C1 segment of cervical spinal cord (tissue), 14 donors: ENCODE results near the gene TMEM163.
"Not testable (repeated sequence)": the region's sequence is repeated elsewhere in the genome, so short reads cannot be mapped to it uniquely, and the experiment has no call there.

Source experiments
- DNase-seq, 14 donors: peaks; one replicate each; lab custom pipeline; 2025; lab: John Stamatoyannopoulos, UW

The TMEM163 gene

DNA sequence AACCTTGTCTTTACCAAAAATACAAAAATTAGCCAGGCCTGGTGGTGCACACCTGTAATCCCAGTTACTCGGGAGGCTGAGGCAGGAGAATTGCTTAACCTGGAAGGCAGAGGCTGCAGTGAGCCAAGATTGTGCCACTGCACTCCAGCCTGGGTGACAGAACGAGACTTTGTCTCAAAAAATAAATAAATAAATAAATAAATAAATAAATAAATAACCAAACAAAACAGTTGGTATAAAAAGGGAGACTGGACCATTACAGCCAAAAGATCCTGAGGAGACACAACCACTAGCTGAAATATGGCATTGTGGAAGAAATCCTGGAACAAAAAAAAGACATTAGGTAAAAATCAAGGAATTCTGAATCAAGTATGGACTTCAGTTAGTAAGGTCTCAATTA lies 4.9 kb upstream of the TMEM163 start:
- DNase-seq: not testable (repeated sequence)

DNA sequence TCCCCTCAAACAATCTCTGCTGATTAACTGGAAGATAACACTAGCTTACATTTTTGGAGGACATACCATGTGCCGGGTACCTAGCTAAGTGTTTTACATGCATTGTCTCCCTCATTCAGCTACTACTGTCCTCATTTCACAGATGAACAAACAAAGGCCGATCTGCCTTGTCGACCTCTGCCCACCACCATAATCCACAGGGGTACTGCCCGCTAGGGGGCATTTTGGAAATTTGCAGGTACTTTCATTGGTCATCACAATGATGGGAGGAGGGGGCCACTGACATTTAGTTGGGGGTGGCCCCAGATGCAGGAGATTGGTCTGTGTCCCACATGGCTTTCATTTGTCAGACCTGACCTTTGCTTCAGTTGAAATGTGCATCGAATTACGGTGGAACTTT lies 3.9 kb upstream of the TMEM163 start:
- DNase-seq: no peak

DNA sequence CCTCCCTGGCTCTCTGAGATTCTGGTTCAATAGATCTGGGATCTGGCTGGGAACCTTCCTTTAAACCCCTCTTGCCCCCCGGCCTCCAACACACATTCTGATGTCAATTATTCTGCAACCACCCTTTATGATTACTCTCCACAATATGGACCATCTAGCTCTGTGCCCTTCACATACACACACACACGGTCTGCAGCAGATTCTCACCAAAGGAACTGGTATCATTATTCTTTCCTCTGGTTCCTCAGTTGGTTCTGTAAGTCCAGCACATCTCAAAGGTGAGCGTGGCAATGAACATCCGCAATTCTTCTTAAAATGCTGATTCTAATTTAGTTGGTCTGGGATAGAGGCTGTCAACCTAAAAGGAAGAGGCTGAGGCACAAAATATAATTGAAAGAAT lies 2.8 kb upstream of the TMEM163 start:
- DNase-seq: no peak

DNA sequence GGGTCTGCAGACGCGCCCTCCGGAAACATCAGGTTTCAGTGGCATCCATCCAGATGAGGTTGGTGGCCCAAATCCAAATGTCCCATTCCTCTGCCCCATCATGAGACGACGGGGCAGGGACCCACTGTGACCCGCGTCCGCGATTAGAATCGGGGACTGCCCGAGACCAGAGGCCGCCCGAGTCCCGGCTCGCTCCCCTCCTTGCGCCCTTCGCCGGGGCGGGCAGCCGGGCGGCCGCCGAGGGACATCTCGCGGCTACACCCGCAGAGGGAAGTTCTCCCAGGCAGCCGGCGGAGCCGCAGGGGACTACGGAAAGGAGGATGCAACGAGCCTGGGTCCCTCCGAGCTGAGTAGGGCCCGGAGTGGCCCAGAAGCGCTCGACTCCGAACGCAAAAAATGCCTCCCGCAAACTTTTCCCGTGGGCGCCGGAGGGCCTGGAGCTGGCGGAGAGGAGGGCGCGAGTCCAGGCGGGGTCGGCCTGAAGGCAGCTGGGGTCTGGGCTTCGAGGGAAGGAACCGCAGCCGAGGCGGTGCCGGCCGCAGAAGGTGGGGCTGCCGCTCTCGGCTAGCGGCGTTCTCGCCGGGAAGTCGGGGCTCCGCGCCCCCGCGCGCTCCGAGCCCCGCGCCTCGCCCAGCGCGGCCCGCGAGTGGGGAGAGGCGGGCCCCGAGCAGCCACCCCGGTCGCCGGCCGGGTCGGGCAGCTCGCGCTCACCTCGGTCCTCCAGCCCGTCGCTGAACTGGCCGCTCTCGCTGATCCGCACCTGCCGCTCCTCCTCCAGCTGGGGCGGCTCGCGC lies 580 bp downstream of the TMEM163 start:
- DNase-seq: peak in 4 of 14 donors; percentile 35 to 67 (median 49)

DNA sequence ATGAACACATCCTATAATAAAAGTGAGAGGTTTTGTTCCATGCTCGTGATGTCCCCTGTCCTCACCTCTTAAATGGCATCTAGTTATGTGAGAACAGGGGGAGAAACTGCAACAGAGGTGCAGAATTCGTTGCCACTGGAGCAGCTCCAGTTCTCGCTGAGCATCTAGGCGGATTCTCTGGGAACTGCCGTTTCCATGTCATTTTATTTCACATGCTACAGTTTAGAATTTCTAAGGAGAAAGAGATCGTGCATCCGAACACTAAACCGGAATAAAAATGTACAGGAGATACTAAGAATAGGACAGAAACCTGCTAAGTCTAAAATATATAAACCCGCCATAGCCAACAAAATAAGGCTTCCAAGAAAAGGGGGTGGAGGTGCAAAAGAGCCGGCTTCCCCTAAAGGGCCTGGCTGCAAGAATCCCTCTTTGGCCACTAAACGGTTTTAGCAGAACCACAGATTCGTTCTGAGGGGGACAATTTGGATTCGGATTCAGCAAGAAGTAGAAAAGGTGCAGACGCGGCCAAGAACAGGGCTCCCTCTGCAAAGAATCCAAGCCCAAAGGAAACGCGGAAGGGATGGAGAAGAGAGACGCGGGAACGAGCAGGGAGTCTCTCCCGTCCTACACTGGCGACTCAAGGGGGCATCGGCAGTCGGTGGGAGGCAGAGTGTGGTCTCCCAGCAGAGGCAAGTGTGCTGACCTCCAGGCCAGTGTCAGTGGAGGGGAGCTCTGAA lies 1.3 kb downstream of the TMEM163 start:
- DNase-seq: peak in 1 of 14 donors; percentile 67

DNA sequence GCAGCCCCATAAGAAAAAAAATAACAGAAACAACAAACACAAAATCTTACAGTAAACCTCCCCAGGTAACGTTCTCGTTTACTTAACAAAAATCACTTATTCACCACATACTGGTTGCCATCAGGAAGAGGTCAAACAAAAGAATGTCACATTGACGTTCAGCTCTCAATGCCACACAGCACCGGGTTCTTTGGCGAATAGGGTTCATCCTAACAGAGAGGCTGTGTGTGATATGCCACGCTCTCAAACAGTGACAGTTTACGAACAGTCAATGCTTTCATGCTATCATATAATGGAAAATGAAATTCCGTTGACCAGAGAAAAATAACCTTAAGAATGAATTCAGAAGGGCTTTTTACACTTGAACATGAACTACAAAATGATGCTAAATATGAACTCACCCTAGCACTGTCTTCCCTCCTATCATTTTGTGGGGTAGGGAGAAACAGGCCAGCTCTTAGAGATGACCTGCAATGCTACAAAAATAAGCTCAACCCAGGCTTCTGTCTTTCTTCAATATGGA lies 2.0 kb downstream of the TMEM163 start:
- DNase-seq: peak in 1 of 14 donors; percentile 52

DNA sequence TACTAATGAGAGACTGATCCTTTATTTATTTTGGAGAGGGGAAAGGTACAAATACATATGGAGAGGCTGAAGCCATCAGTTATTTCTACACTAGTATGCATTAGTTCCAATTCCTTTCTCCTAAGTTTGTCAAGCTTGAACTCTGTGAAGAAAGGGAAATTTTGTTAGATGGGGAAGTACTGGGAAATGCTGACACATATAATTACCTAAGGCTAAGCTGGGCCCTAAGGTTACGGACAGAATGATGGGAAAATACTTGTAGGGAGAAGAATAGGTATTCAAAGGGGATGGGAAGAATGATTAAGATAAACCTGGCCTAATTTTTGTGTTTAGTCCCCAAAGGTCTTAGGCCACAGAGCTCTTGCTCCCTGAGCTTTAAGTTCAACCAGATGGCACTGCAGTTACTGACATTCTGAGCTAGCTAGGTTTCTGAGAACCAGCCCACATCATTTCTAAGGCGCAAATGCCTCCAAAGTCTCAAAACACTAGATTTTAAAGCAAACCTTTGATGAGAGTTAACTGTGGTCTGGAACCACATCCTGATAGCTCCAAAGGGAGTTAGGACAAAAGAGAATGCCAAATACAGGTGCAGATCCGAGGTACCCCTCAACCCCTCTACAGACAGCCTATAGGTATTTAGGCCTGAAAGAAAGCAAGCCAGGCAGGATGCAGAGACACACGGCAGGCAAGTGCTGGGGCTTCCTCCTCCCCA lies 2.7 kb downstream of the TMEM163 start:
- DNase-seq: peak in 1 of 14 donors; percentile 52

DNA sequence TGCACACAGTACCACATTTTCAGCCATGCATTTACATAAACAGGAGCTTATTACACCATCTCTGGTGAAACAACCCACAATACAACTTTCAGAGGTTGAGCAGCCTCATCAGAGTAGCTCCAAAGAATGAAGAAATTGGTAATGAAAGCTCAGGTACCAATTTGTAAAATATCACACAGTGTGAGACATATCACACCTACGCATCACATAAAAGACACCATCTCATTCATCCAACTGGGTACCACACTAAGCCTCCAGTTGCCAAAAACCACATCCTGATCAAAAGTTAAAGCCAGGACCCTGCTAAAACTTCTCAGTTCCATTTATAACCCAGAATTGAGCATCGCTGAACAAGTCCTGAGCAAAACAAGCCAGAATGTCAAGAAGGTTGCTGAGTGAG lies 4.6 kb downstream of the TMEM163 start:
- peak in 1 of 14 donors; percentile 31 for DNase-seq

DNA sequence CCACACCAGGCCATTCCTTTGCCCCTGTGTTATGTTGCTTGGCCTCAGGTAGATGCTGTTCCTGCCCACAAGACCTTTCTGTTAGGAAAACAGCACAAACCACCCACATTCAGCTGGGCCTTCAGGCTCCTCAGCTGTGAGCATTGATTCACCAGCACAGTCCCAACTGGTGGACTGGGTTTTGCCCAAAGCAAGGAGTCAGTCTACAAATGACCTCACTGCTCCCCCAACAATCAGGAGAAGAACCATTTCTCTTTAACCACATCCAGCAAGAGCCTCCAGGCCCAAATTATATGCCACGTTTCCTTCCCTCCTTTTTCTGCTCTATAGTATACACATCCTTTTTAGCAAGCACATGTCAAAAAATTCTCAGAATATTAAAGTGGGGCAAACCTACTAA lies 5.2 kb downstream of the TMEM163 start:
- peak in 1 of 14 donors; percentile 27 for DNase-seq

DNA sequence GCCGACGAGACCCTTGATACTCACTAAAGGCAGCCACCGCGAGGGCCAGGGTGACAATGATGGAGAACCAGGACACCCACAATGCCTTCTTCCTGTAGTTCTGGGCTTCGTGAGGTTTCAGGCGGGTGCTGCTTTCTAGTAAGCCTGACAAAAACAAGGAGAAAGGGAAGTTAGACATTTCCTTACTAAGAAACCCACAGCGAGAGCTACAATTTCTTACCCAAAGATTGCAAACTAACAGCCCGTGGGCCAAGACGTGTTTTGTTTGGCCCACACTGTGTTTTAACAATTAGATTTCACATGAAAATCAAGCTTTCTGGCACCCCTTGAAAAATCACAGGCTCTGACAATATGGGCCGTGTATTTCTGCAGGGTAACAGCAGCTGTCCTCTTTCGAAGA lies 5.6 kb downstream of the TMEM163 start:
- peak in 1 of 14 donors; percentile 42 for DNase-seq

DNA sequence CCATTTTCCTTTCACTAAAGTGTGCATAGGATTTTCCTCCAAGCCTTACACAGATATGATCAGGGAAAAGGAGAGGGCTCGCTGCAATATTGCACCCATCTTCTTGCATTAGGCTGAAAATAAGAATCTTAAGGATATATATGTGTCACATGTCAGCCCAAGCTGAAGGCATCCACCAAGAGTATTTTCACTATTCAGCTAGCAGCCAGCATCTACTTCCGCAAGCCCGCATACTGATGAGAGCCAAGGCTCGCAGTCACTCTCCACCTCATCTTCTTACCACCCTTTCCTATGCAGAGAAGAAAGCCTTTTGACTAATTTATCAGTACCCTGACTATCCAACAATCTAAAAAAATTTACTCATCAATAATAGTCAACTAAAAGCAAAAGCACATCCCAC lies 6.1 kb downstream of the TMEM163 start:
- peak in 1 of 14 donors; percentile 35 for DNase-seq

DNA sequence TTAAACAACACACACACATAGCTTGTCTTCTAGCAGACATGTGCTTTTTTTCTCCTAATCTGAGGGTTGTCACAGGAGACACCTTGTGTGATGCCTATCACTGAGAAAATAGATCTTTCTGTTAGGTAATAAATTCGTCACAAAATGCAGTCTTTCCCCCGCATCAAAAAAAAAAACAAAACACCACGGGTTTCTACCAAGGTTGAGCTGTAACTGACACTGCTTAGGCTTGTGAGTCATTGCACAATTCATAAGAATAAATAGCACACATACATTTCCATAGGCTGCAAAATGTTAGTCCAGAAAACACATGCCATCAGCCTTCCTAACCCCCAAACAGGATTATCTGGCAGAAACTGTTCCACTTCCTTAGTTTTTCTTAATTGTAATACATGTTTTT lies 6.5 kb downstream of the TMEM163 start:
- DNase-seq: no peak

DNA sequence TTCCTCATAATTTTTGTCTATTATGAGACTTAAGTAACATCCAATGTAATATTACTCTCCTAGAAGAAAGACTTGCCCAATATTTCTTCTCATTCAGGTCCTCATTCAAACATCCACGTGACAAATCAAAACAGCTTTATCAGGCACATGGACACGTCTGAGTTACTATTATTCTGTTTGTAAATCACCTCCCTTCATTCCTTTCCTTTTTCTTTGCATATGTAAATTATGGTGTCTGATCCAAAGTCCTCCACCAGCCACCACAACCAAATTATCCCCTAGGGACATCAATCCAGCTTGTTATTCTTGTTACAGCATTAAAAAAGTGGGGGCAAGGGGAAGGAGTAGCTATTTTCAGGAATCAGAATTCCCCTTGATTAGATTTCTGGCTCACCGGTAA lies 7.1 kb downstream of the TMEM163 start:
- peak in 1 of 14 donors; percentile 15 for DNase-seq

DNA sequence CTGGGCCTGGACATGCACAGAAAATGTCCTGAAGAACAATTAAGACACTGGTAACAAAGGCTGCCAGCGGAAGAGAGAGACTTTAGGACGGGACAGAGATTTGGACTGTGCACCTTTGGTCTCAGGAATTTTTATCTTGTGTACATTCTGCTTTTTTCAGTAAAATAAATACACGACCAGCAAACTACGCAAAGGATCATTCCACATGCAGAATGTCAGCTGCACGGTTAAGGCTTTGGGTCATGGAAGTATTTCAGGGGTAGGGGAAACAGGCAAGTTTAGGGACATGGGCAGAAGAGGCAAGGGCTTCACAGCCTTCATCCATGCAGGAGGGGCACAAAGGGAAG lies 11.5 kb downstream of the TMEM163 start:
- DNase-seq: no peak

DNA sequence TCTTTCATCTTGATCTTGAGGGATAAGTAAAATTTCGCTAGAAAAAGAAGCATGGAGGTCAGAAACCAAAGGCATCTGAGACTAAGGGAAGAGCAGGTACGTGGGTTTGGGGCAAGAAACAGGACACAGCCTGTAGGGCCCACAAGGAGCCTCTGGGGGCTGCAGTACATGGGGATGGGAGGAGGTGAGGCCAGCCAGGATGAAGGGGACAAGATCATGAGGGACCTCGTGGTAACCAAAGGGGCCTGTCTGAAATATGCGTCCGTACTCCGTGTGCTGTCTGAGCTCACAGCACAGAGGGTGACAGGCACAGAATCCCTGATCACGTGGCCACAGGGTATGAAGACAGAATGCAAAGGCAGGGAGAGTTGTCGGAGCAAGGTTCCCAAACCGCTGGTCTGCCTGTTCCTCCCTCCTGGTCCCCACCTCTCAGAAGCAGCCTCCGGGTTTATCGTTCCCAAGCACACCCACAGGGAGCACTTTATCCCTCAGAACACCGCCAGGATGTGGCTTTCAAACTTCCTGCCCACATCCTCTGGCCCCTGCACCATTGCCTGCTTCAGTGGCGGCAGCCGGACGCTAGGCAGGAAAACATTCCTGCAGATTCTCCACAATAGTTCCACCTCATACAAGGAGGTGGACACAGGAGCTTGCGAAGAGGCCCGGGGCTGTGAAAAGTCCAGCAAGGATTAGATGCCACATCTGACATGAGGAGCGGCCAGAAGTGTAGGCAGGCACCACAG lies 12.0 kb downstream of the TMEM163 start:
- DNase-seq: peak in 5 of 14 donors; percentile 12 to 60 (median 21)

DNA sequence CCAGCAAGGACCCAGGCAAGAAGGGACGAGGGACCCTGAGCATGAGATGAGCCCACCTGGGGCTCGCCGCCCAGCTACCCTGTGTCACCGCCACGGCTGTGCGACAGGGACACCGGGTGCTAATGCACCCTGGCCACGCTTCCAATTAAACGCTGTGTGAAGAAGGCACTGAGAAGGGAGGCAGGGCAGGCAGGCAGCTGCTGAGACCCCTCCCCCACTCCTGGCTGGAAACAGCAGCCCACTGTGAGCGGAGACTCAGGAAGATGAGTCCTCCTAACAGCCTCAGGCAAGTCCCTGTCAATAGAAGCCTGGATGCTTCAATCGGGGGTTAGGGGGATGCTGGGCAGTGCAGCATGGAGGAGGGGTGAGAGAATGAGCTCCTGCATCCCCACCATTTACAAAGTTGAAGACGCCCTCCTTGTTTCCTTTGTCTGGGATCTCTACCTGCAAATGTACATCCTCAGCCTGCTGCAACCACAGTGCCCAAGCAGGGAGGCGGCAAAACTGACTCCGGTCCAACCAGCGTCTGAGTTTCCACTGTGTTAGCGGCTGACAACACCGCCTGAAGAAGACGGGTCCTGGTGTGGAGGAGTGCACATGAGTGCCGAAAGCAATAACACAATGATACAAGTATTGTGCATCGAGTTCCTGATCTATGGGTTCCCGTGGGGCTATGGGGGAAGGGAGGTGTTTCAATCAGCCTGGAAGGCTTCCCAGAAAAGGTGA lies 12.8 kb downstream of the TMEM163 start:
- DNase-seq: peak in 3 of 14 donors; percentile 16 to 57 (median 18)

DNA sequence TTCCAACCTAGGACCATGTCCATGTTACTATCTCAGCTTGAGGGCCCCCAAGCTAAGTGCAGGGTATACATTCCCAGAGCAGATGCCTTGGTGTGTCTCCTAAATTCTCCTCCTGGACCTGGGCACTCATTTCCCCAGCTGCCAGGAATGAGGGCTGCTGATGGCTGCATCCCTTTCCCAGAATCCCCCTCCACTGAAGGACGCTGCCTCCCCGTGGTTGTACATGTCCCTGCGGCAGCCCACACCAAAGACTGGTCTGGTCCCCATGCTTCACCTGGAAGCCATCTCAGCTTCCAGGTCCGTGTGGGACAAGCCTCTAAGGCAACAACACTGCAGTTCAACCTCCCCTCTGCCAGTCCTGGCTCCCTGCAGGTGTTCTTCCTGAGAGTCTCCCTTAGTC lies 14.6 kb downstream of the TMEM163 start:
- no peak for DNase-seq

DNA sequence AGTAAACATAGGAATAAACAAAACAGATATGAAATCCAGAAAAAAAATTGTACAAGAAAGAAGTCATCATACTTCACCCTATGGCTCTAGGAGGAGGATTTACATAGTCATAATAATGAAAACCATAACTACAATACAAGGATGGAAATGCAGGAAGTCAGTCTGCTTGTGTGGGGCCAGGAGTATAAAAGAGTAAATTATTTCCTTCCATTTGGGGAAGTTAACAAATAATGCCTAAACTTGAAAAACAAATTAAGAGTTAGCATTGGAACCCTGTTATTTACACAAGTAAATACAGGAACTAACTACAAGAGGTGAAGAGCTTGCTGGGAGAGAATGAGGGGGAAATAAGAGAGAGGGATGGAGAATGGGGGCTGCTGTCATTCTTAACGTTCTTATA lies 15.4 kb downstream of the TMEM163 start:
- no peak for DNase-seq

DNA sequence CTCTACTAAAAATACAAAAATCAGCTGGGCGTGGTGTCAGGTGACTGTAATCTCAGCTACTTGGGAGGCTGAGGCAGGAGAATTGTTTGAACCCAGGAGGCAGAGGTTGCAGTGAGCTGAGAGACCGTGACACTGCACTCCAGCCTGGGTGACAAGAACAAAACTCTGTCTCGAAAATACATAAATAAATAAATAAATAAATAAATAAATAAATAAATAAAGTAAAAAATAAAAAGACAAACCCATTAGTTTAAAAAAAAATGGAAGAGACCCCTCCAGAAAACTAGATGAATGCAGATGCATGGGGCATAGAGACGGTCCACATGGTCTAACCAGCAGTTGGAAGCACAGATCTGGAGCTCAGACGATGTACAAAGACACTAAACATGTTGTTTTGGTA lies 18.1 kb downstream of the TMEM163 start:
- DNase-seq: no peak

DNA sequence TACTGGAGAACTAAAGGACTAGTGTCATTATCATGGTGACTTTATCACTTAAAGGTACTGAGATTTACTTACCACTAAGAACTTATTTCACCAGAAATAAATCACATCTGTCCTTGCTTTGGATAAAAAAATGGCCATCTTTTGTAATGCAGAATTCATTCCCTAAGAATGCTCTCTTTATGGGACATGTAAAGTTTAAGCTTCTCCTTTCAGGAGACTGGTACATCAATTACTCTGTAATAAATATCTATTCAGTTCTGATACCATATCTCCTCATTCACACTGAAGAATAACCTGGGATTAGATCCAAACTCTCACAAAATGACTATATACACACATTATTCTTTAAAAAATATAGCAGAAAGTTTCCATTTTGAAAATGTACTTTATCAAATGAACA lies 24.4 kb downstream of the TMEM163 start:
- no peak for DNase-seq
